Liver (tissue), 9 donors: ENCODE results near the gene SMAP1. TPM values are rescaled to one million over a fixed set of nuclear protein-coding genes. Genes with fewer than 3 reads are reported as not detected.

Experiments
- DNase-seq: peaks from one replicate; pipeline ENCODE4 v3.0.0-alpha.2; 2017; ENCODE audit warnings: low spot score
- H3K27ac ChIP-seq, 2 donors: one replicate each; pipeline ENCODE4 v1.7.0; 2013; ENCODE audit warnings: inconsistent platforms in 2 of 2, low read length in 2 of 2, control low read depth in 1 of 2, low read depth in 1 of 2, mild to moderate bottlenecking in 1 of 2
- H3K27me3 ChIP-seq, 4 donors: one replicate each; pipeline versions ENCODE4 v1.6.1 to v1.7.0; 2013; ENCODE audit warnings: low read length in 3 of 4, inconsistent platforms in 1 of 4, mild to moderate bottlenecking in 1 of 4, moderate library complexity in 1 of 4; ENCODE audit not compliant: control insufficient read depth in 4 of 4, insufficient read depth in 4 of 4
- H3K36me3 ChIP-seq, 4 donors: one replicate each; pipeline versions ENCODE4 v1.6.1 to v1.7.0; 2013; ENCODE audit warnings: low read length in 3 of 4, mild to moderate bottlenecking in 3 of 4, low read depth in 1 of 4, moderate library complexity in 1 of 4; ENCODE audit not compliant: control insufficient read depth in 4 of 4, insufficient read depth in 3 of 4
- H3K4me1 ChIP-seq, 4 donors: one replicate each; pipeline versions ENCODE4 v1.6.1 to v1.7.0; 2013; ENCODE audit warnings: low read length in 3 of 4, mild to moderate bottlenecking in 3 of 4, moderate library complexity in 1 of 4; ENCODE audit not compliant: control insufficient read depth in 4 of 4, insufficient read depth in 4 of 4
- H3K4me3 ChIP-seq, 3 donors: one replicate each; pipeline versions ENCODE4 v1.6.1 to v1.7.0; 2013; ENCODE audit warnings: low read length in 3 of 3, control low read depth in 1 of 3, low read depth in 1 of 3, mild to moderate bottlenecking in 1 of 3
- H3K9ac ChIP-seq, 2 donors: one replicate each; pipeline ENCODE4 v1.7.0; 2013; ENCODE audit warnings: low read length in 2 of 2, mild to moderate bottlenecking in 2 of 2, moderate library complexity in 2 of 2, control low read depth in 1 of 2, low read depth in 1 of 2
- H3K9me3 ChIP-seq, 4 donors: one replicate each; pipeline versions ENCODE4 v1.6.1 to v1.7.0; 2013; ENCODE audit warnings: low read length in 3 of 4; ENCODE audit not compliant: control insufficient read depth in 4 of 4
- ATF3 ChIP-seq: IDR thresholded peaks from 2 replicates; pipeline ENCODE4 v1.6.1; 2016; ENCODE audit warnings: antibody characterized with exemption
- CTCF ChIP-seq: fragments of 150-350 bp; IDR thresholded peaks from 2 replicates; pipeline ENCODE4 v1.5.1; 2017; ENCODE audit warnings: improper control_type of control experiment, low read depth, low read length; ENCODE audit not compliant: missing input control
- EGR1 ChIP-seq, 2 donors: IDR thresholded peaks; 2 replicates each; pipeline ENCODE4 v1.6.1; 2016 to 2018; ENCODE audit warnings: antibody characterized with exemption in 2 of 2, low read depth in 2 of 2
- FOXA1 ChIP-seq: IDR thresholded peaks from 2 replicates; pipeline ENCODE4 v1.6.1; 2016; ENCODE audit warnings: antibody characterized with exemption
- FOXA2 ChIP-seq: IDR thresholded peaks from 2 replicates; pipeline ENCODE4 v1.6.1; 2016; ENCODE audit warnings: antibody characterized with exemption
- GABPA ChIP-seq, 2 donors: IDR thresholded peaks in 1 of 2; conservative IDR thresholded peaks in 1 of 2; 2 replicates each; pipeline ENCODE4 v1.6.1; 2016; ENCODE audit warnings: antibody characterized with exemption in 2 of 2, mild to moderate bottlenecking in 1 of 2, moderate library complexity in 1 of 2
- HNF4A ChIP-seq, 2 donors: conservative IDR thresholded peaks; 2 replicates each; pipeline ENCODE4 v1.6.1; 2016; ENCODE audit warnings: antibody characterized with exemption in 2 of 2, mild to moderate bottlenecking in 2 of 2
- HNF4G ChIP-seq: IDR thresholded peaks from 2 replicates; pipeline ENCODE4 v1.6.1; 2016; ENCODE audit warnings: antibody characterized with exemption
- JUND ChIP-seq, 2 donors: IDR thresholded peaks; 2 replicates each; pipeline ENCODE4 v1.6.1; 2016; ENCODE audit warnings: antibody characterized with exemption in 2 of 2
- MAX ChIP-seq: IDR thresholded peaks from 2 replicates; pipeline ENCODE4 v1.6.1; 2016; ENCODE audit warnings: antibody characterized with exemption
- NR2F2 ChIP-seq: IDR thresholded peaks from 2 replicates; pipeline ENCODE4 v1.6.1; 2016; ENCODE audit warnings: antibody characterized with exemption
- RAD21 ChIP-seq, 2 donors: IDR thresholded peaks; 2 replicates each; pipeline ENCODE4 v1.6.1; 2016; ENCODE audit warnings: antibody characterized with exemption in 2 of 2, mild to moderate bottlenecking in 2 of 2
- REST ChIP-seq: IDR thresholded peaks from 2 replicates; pipeline ENCODE4 v1.6.1; 2016; ENCODE audit warnings: antibody characterized with exemption, mild to moderate bottlenecking
- RXRA ChIP-seq, 2 donors: IDR thresholded peaks; 2 replicates each; pipeline ENCODE4 v1.6.1; 2017 to 2018; ENCODE audit warnings: antibody characterized with exemption in 2 of 2, mild to moderate bottlenecking in 1 of 2
- SP1 ChIP-seq: IDR thresholded peaks from 2 replicates; pipeline ENCODE4 v1.6.1; 2018; ENCODE audit warnings: antibody characterized with exemption, mild to moderate bottlenecking
- TAF1 ChIP-seq: conservative IDR thresholded peaks from 2 replicates; pipeline ENCODE4 v1.6.1; 2016; ENCODE audit warnings: antibody characterized with exemption, mild to moderate bottlenecking
- YY1 ChIP-seq: IDR thresholded peaks from 2 replicates; pipeline ENCODE4 v1.6.1; 2016; ENCODE audit warnings: antibody characterized with exemption, mild to moderate bottlenecking
- ZBTB33 ChIP-seq: IDR thresholded peaks from 2 replicates; pipeline ENCODE4 v1.6.1; 2016; ENCODE audit warnings: antibody characterized with exemption
- WGBS: extraction: QIAGEN DNeasy Blood & Tissue Kit; methylation state at CpG from one replicate; pipeline ENCODE4 v1.1.7; 2013; 5-methylcytosine and 5-hydroxymethylcytosine counted together
- polyA plus RNA-seq, 2 donors: library from polyadenylated mRNA; stranded (reverse) in 1 of 2; unstranded in 1 of 2; fragments of 200-250 nt in 1 of 2; fragments of >200 nt in 1 of 2; fragmentation: Nextera tagmentation in 1 of 2; extraction: Ambion mirVana in 1 of 2; gene quantifications; one replicate each; pipeline versions ENCODE4 v1.2.1 to v1.2.3, GENCODE V29; 2013 to 2015
- total RNA-seq, 2 donors: library from RNA; depleted of rRNA; stranded (reverse); fragments of >200 nt; gene quantifications; one replicate each; pipeline ENCODE4 v1.2.3, GENCODE V29; 2014
- donor health status: healthy.
- donor health status: healthy.
- donor health status: healthy.
- donor health status: healthy.
- donor health status: healthy.

Gene SMAP1
- total and polyA plus RNA-seq, 4 donors: 9.3 to 13.3 (median 12.7) TPM

GRCh38 chr6:70863343-70863742, 195.7 kb downstream of the SMAP1 start:
- no peaks in the 10 kb centered on the region for H3K27me3 ChIP-seq
- 75% methylated on average over 3 of the region's 3 CpGs for WGBS

GRCh38 chr6:70864401-70864800, 196.7 kb downstream of the SMAP1 start:
- no peak overlapping the region for H3K27ac ChIP-seq
- H3K4me1 ChIP-seq: no peaks in the 10 kb centered on the region
- 86% methylated on average over 3 of the region's 3 CpGs for WGBS
- no peak overlapping the region for H3K9ac ChIP-seq
- peaks cover 0 to 8% (median 5%) of the 10 kb centered on the region in 4 donors for H3K36me3 ChIP-seq
- DNase-seq: no peak
- no peaks in the 10 kb centered on the region for H3K9me3 ChIP-seq
- no peak overlapping the region for H3K4me3 ChIP-seq
- no peaks in the 10 kb centered on the region for H3K27me3 ChIP-seq
- TF ChIP-seq NR2F2 (no peak), HNF4A (conservative IDR thresholded peaks at IDR 0.05) (no peak), ATF3 (no peak), SP1 (no peak), FOXA2 (no peak), CTCF (no peak)

More at GRCh38 chr6:70863343-70863742, 195.7 kb downstream of the SMAP1 start:
- no peak overlapping the region for H3K9ac ChIP-seq
- DNase-seq: no peak
- H3K27ac ChIP-seq: no peak overlapping the region
- no peaks in the 10 kb centered on the region for H3K4me1 ChIP-seq
- no peaks in the 10 kb centered on the region for H3K9me3 ChIP-seq
- peaks cover 0 to 12% (median 5%) of the 10 kb centered on the region in 4 donors for H3K36me3 ChIP-seq
- no peak overlapping the region for H3K4me3 ChIP-seq
- no peak for TF ChIP-seq ZBTB33
- no peak for TF ChIP-seq SP1
- no peak for TF ChIP-seq RAD21 (IDR thresholded peaks at IDR 0.05)
- TF ChIP-seq MAX: no peak
- no peak for TF ChIP-seq JUND (IDR thresholded peaks at IDR 0.05)
- TF ChIP-seq HNF4A (conservative IDR thresholded peaks at IDR 0.05): no peak
- no peak for TF ChIP-seq GABPA (IDR thresholded peaks at IDR 0.05 in 1 of 2, conservative IDR thresholded peaks at IDR 0.05 in 1 of 2)
- TF ChIP-seq ATF3: no peak
- no peak for TF ChIP-seq FOXA1
- no peak for TF ChIP-seq YY1
- TF ChIP-seq HNF4G: no peak
- no peak for TF ChIP-seq REST
- TF ChIP-seq NR2F2: no peak
- no peak for TF ChIP-seq EGR1 (IDR thresholded peaks at IDR 0.05; ENCODE audit: low read depth in 2 of 2)
- TF ChIP-seq RXRA (IDR thresholded peaks at IDR 0.05): no peak
- TF ChIP-seq TAF1: no peak
